ENCODE results near the gene TCF7. TPM values are rescaled to one million over a fixed set of nuclear protein-coding genes. Genes with fewer than 3 reads are reported as not detected.

Gene TCF7
- total RNA-seq, 1 donor from 2014 or later: 3.6 TPM

- TF ChIP-seq CTCF (IDR thresholded peaks at IDR 0.05; ENCODE audit: insufficient read depth, low read length, poor library complexity, severe bottlenecking): no peak
- no peak overlapping the region for H3K4me3 ChIP-seq (ENCODE audit: low read depth, low read length)
- H3K36me3 ChIP-seq (ENCODE audit: control insufficient read depth, insufficient read depth, low read length): no peaks in the 10 kb centered on the region
- peaks cover 2% of the 10 kb centered on the region for H3K27me3 ChIP-seq (ENCODE audit: control insufficient read depth, insufficient read depth, low read length)
- no peak for DNase-seq (ENCODE audit: low read depth)
These were observed 14.6 kb upstream of the TCF7 start for GRCh38 chr5:134099939-134100282.

- H3K27me3 ChIP-seq (ENCODE audit: control insufficient read depth, insufficient read depth, low read length): peaks cover 2% of the 10 kb centered on the region
- peak; percentile 51 for DNase-seq (ENCODE audit: low read depth)
- H3K36me3 ChIP-seq (ENCODE audit: control insufficient read depth, insufficient read depth, low read length): no peaks in the 10 kb centered on the region
- H3K4me3 ChIP-seq (ENCODE audit: low read depth, low read length): no peak overlapping the region
- TF ChIP-seq CTCF (IDR thresholded peaks at IDR 0.05; ENCODE audit: insufficient read depth, low read length, poor library complexity, severe bottlenecking): no peak
These were observed 14.0 kb upstream of the TCF7 start for GRCh38 chr5:134100283-134101091.

- DNase-seq (ENCODE audit: low read depth): no peak
- no peaks in the 10 kb centered on the region for H3K27me3 ChIP-seq (ENCODE audit: control insufficient read depth, insufficient read depth, low read length)
- TF ChIP-seq CTCF (IDR thresholded peaks at IDR 0.05; ENCODE audit: insufficient read depth, low read length, poor library complexity, severe bottlenecking): peak; percentile 93
- no peak overlapping the region for H3K4me3 ChIP-seq (ENCODE audit: low read depth, low read length)
- no peaks in the 10 kb centered on the region for H3K36me3 ChIP-seq (ENCODE audit: control insufficient read depth, insufficient read depth, low read length)
These were observed 12.6 kb upstream of the TCF7 start for GRCh38 chr5:134101686-134102439.

- H3K27me3 ChIP-seq (ENCODE audit: control insufficient read depth, insufficient read depth, low read length): no peaks in the 10 kb centered on the region
- H3K4me3 ChIP-seq (ENCODE audit: low read depth, low read length): no peak overlapping the region
- DNase-seq (ENCODE audit: low read depth): no peak
- TF ChIP-seq CTCF (IDR thresholded peaks at IDR 0.05; ENCODE audit: insufficient read depth, low read length, poor library complexity, severe bottlenecking): no peak
- H3K36me3 ChIP-seq (ENCODE audit: control insufficient read depth, insufficient read depth, low read length): no peaks in the 10 kb centered on the region
These were observed 11.1 kb upstream of the TCF7 start for GRCh38 chr5:134103397-134103796.

- Histone ChIP-seq H3K36me3 (ENCODE audit: control insufficient read depth, insufficient read depth, low read length) (no peaks in the 10 kb centered on the region), H3K4me3 (ENCODE audit: low read depth, low read length) (no peak overlapping the region), H3K27me3 (ENCODE audit: control insufficient read depth, insufficient read depth, low read length) (no peaks in the 10 kb centered on the region)
- TF ChIP-seq CTCF (IDR thresholded peaks at IDR 0.05; ENCODE audit: insufficient read depth, low read length, poor library complexity, severe bottlenecking): no peak
- DNase-seq (ENCODE audit: low read depth): no peak
These were observed 10.4 kb upstream of the TCF7 start for GRCh38 chr5:134103998-134104654.
